ENCODE measurements around the gene SOST.

The SOST gene

DNA sequence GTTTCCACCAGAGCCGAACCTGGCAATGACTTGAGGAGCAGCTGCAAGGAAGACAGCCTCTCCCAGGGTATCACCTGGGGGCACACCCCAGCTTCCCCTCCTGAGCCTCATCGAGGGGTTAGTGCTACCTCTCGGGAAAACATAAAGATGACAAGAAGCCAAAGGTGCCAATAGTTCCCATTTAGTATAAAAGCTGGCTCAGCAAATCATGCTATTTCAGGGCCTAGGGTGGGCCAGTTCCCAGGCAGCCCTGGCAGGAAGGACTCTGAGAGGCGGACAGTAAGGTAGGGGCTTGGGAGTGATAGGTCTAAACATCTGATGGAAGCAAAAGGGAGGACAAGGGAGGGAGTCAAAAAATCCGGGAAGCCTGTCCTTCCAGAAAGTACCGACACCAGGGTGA lies 46.2 kb downstream of the SOST start:
- Histone ChIP-seq H3K79me2 (ENCODE audit: low read length) (no peaks in the 10 kb centered on the region), H3K4me2 (ENCODE audit: low read length) (no peak overlapping the region), H3K4me1 (ENCODE audit: low read length) (0 out of 2 replicates have a peak, but pooled peaks cover 4% of the 10 kb centered on the region), H2AFZ (ENCODE audit: low read depth, low read length) (no peak overlapping the region), H3K27ac (ENCODE audit: low read length) (no peak overlapping the region), H3K9ac (ENCODE audit: low read length) (no peak overlapping the region), H3K9me3 (ENCODE audit: insufficient read depth, low read length) (no peaks in the 10 kb centered on the region), H3K36me3 (replicated peaks; ENCODE audit: low read depth, low read length) (no peaks in the 10 kb centered on the region), H3K4me3 (ENCODE audit: low read length) (no peak overlapping the region), H3K27me3 (ENCODE audit: low read depth, low read length) (peaks cover 39% of the 10 kb centered on the region), H4K20me1 (ENCODE audit: insufficient read depth, low read length) (no peaks in the 10 kb centered on the region)
- no peak for TF ChIP-seq EZH2phosphoT487 (IDR thresholded peaks at IDR 0.05; ENCODE audit: low read depth)
- no peak for TF ChIP-seq CTCF (IDR thresholded peaks at IDR 0.05; ENCODE audit: low read depth, low read length)

DNA sequence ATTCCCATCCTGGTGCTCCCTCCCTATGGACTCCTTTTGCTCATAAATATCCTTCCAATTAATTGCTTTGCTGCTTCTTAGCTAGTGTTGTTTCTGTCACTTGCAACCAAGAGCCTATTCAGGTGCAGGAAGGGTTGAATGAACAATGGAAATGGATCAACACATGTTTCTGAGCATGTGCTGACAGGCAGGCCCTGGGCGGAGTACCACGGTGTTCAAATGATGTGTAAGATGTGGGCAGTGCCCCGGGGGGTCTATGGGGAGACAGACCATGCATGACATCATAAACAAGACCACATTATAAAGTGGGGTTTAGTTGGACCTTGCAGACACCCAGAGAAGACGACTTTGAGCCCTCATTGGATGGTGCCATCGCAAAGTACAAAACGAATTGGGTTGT lies 48.5 kb downstream of the SOST start:
- Histone ChIP-seq H2AFZ (ENCODE audit: low read depth, low read length) (no peak overlapping the region), H3K79me2 (ENCODE audit: low read length) (no peaks in the 10 kb centered on the region), H3K4me1 (ENCODE audit: low read length) (0 out of 2 replicates have a peak, but pooled peaks cover 4% of the 10 kb centered on the region), H3K27ac (ENCODE audit: low read length) (no peak overlapping the region), H4K20me1 (ENCODE audit: insufficient read depth, low read length) (no peaks in the 10 kb centered on the region), H3K36me3 (replicated peaks; ENCODE audit: low read depth, low read length) (no peaks in the 10 kb centered on the region), H3K9me3 (ENCODE audit: insufficient read depth, low read length) (no peaks in the 10 kb centered on the region), H3K4me3 (ENCODE audit: low read length) (no peak overlapping the region), H3K9ac (ENCODE audit: low read length) (no peak overlapping the region), H3K27me3 (ENCODE audit: low read depth, low read length) (peaks cover 26% of the 10 kb centered on the region), H3K4me2 (ENCODE audit: low read length) (no peak overlapping the region)
- TF ChIP-seq CTCF (IDR thresholded peaks at IDR 0.05; ENCODE audit: low read depth, low read length) (no peak), EZH2phosphoT487 (IDR thresholded peaks at IDR 0.05; ENCODE audit: low read depth) (no peak)

GRCh38 chr17:43709210-43709609 lies 49.4 kb downstream of the SOST start:
- no peaks in the 10 kb centered on the region for H4K20me1 ChIP-seq (ENCODE audit: insufficient read depth, low read length)
- H3K9ac ChIP-seq (ENCODE audit: low read length): no peak overlapping the region
- H3K4me2 ChIP-seq (ENCODE audit: low read length): no peak overlapping the region
- H3K9me3 ChIP-seq (ENCODE audit: insufficient read depth, low read length): no peaks in the 10 kb centered on the region
- no peaks in the 10 kb centered on the region for H3K79me2 ChIP-seq (ENCODE audit: low read length)
- peaks cover 19% of the 10 kb centered on the region for H3K27me3 ChIP-seq (ENCODE audit: low read depth, low read length)
- H3K27ac ChIP-seq (ENCODE audit: low read length): no peak overlapping the region
- H3K36me3 ChIP-seq (replicated peaks; ENCODE audit: low read depth, low read length): no peaks in the 10 kb centered on the region
- TF ChIP-seq CTCF (IDR thresholded peaks at IDR 0.05; ENCODE audit: low read depth, low read length) (no peak), EZH2phosphoT487 (IDR thresholded peaks at IDR 0.05; ENCODE audit: low read depth) (no peak)
- 0 out of 2 replicates have a peak, but pooled peaks cover 3% of the 10 kb centered on the region for H3K4me1 ChIP-seq (ENCODE audit: low read length)
- H3K4me3 ChIP-seq (ENCODE audit: low read length): no peak overlapping the region
- H2AFZ ChIP-seq (ENCODE audit: low read depth, low read length): no peak overlapping the region

DNA sequence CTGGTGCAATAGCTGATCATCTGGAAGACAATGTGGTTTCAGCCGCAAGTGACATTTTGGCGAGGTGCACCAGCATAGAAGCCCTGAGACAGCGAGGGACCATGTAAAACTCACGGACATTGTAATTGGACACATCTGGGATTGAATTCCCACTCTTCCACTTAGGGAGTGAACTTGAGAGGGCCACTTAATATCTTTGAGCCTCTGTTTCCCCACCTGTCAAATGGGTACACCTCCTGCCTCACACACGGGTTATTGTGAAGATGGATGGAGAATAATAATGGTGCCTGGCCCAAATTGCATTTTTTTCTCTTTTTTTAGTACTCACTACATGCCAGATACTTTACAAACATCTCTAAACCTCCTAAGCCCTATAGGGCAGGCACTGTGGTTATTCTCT lies 51.4 kb downstream of the SOST start:
- H3K4me2 ChIP-seq (ENCODE audit: low read length): no peak overlapping the region
- no peaks in the 10 kb centered on the region for H3K4me1 ChIP-seq (ENCODE audit: low read length)
- no peak overlapping the region for H3K4me3 ChIP-seq (ENCODE audit: low read length)
- no peaks in the 10 kb centered on the region for H3K79me2 ChIP-seq (ENCODE audit: low read length)
- no peak for TF ChIP-seq CTCF (IDR thresholded peaks at IDR 0.05; ENCODE audit: low read depth, low read length)
- TF ChIP-seq EZH2phosphoT487 (IDR thresholded peaks at IDR 0.05; ENCODE audit: low read depth): no peak
- H3K36me3 ChIP-seq (replicated peaks; ENCODE audit: low read depth, low read length): no peaks in the 10 kb centered on the region
- H3K27me3 ChIP-seq (ENCODE audit: low read depth, low read length): peaks cover under 1% of the 10 kb centered on the region; the same call in 1 of the 2 replicates
- H3K9me3 ChIP-seq (ENCODE audit: insufficient read depth, low read length): no peaks in the 10 kb centered on the region
- no peak overlapping the region for H2AFZ ChIP-seq (ENCODE audit: low read depth, low read length)
- H3K27ac ChIP-seq (ENCODE audit: low read length): no peak overlapping the region
- H4K20me1 ChIP-seq (ENCODE audit: insufficient read depth, low read length): no peaks in the 10 kb centered on the region
- H3K9ac ChIP-seq (ENCODE audit: low read length): no peak overlapping the region

Data from OCI-LY3 (cell line).